Tibial nerve (tissue), 4 donors: Measurements from ENCODE around the gene DNM3. TPM values are rescaled to one million over a fixed set of nuclear protein-coding genes. Genes with fewer than 3 reads are reported as not detected.

Experiments used
- DNase-seq, 2 donors: peaks; one replicate each; pipeline ENCODE4 v3.0.0-alpha.2; 2019; ENCODE audit warnings: low spot score in 2 of 2
- H3K27ac ChIP-seq, 4 donors: fragments of 200-600 bp; sonication (generic) in 3 of 4; one replicate each; pipeline ENCODE4 v1.5.1; 2017 to 2019; ENCODE audit warnings: mild to moderate bottlenecking in 1 of 4
- H3K27me3 ChIP-seq, 2 donors: fragments of 200-600 bp; sonication (generic) in 1 of 2; one replicate each; pipeline versions ENCODE4 v1.5.1 to v1.6.0; 2017 to 2019
- H3K36me3 ChIP-seq, 3 donors: fragments of 200-600 bp; sonication (generic); one replicate each; pipeline ENCODE4 v1.5.1; 2018 to 2019
- H3K4me1 ChIP-seq, 4 donors: fragments of 200-600 bp; sonication (generic) in 3 of 4; one replicate each; pipeline ENCODE4 v1.5.1; 2017 to 2019
- H3K4me3 ChIP-seq, 4 donors: fragments of 200-600 bp; sonication (generic) in 3 of 4; one replicate each; pipeline ENCODE4 v1.5.1; 2017 to 2019; ENCODE audit warnings: mild to moderate bottlenecking in 1 of 4, moderate library complexity in 1 of 4
- H3K9me3 ChIP-seq, 4 donors: fragments of 200-600 bp; sonication (generic) in 3 of 4; one replicate each; pipeline ENCODE4 v1.5.1; 2017 to 2019
- EP300 ChIP-seq, 2 donors: sonication (generic); formaldehyde crosslinking; IDR thresholded peaks; one replicate each; pipeline ENCODE4 v1.6.1; 2017; ENCODE audit warnings: antibody characterized with exemption in 2 of 2, mild to moderate bottlenecking in 1 of 2
- POLR2A ChIP-seq, 2 donors: fragments of 450-650 bp; IDR thresholded peaks; one replicate each; pipeline ENCODE4 v1.6.1; 2017; ENCODE audit warnings: antibody characterized with exemption in 2 of 2, mild to moderate bottlenecking in 2 of 2, moderate library complexity in 2 of 2
- WGBS, 2 donors: methylation state at CpG; one replicate each; pipeline ENCODE4 v1.1.5; 2018; 5-methylcytosine and 5-hydroxymethylcytosine counted together
- total RNA-seq, 4 donors: library from RNA; depleted of rRNA; stranded (reverse); fragments of >200 nt; gene quantifications; one replicate each; pipeline ENCODE4 v1.1.0, GENCODE V29; 2016
- TF ChIP-seq, protein P1 (sequence below), 5 experiments: fragments of 200-600 bp in 3 of 5; fragments of 450-650 bp in 2 of 5; sonication (generic) in 3 of 5; IDR thresholded peaks; one replicate each; pipeline ENCODE4 v1.5.1; 2016 to 2019; ENCODE audit warnings: antibody characterized with exemption in 5 of 5, mild to moderate bottlenecking in 3 of 5, moderate library complexity in 2 of 5

Gene DNM3
- total RNA-seq, 4 donors from 2014 or later: 9.8 to 15.3 (median 12.3) TPM

DNA sequence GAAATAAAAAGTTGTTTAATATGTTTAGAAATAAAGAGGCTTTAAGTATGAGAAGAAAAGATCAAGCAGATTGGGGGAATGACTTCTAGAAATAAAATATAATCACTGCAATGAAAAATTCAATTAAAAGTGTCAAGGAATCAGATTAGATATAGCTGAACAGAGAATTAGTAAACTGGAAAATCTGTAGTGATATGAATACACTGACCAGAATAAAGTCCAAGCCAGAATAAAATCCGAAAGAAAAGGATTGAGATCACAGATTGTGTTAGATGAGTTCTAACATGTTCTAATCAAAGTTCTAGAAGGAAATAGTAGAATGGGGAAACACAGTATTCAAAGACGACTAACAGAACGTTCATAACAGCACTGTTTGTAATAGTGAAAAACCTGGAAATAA, 506.1 kb downstream of the DNM3 start:
- H3K27ac ChIP-seq: no peak overlapping the region
- no peak overlapping the region for H3K4me3 ChIP-seq
- 93 to 96% methylated on average over 3 of the region's 3 CpGs for WGBS, 2 donors
- DNase-seq: no peak
- peaks cover 0 to 14% (median 0%) of the 10 kb centered on the region in 4 donors for H3K9me3 ChIP-seq
- TF ChIP-seq EP300 (IDR thresholded peaks at IDR 0.05): no peak
- TF ChIP-seq, protein P1, sequence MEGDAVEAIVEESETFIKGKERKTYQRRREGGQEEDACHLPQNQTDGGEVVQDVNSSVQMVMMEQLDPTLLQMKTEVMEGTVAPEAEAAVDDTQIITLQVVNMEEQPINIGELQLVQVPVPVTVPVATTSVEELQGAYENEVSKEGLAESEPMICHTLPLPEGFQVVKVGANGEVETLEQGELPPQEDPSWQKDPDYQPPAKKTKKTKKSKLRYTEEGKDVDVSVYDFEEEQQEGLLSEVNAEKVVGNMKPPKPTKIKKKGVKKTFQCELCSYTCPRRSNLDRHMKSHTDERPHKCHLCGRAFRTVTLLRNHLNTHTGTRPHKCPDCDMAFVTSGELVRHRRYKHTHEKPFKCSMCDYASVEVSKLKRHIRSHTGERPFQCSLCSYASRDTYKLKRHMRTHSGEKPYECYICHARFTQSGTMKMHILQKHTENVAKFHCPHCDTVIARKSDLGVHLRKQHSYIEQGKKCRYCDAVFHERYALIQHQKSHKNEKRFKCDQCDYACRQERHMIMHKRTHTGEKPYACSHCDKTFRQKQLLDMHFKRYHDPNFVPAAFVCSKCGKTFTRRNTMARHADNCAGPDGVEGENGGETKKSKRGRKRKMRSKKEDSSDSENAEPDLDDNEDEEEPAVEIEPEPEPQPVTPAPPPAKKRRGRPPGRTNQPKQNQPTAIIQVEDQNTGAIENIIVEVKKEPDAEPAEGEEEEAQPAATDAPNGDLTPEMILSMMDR (IDR thresholded peaks at IDR 0.05): no peak
- peaks cover 0 to 48% (median 20%) of the 10 kb centered on the region in 4 donors for H3K4me1 ChIP-seq
- H3K36me3 ChIP-seq: no peaks in the 10 kb centered on the region
- H3K27me3 ChIP-seq: no peaks in the 10 kb centered on the region

DNA sequence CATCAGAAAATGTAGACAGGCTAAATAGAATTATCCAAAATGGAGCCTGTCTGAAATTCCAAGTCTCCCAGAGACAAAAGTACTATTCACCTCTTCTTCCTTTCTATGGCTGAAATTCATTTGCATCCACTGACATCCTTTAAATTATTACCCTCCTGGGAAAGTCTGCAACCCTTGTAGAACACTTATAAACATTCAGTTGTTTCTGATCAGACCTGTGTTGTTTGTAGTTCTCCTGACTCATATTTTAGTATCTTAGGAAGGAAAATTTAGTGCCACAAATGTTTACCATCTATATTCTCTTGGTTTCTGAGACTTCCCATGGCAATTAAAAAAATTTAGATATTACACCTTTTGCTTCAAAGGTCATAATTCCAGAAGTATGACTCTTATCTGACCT, 509.6 kb downstream of the DNM3 start:
- TF ChIP-seq EP300 (IDR thresholded peaks at IDR 0.05) (no peak), POLR2A (IDR thresholded peaks at IDR 0.05) (no peak)
- TF ChIP-seq, protein P1 (IDR thresholded peaks at IDR 0.05): no peak
- DNase-seq: no peak
- peak overlapping the region in 2 of 4 donors; percentile 39 to 79 for H3K27ac ChIP-seq
- H3K4me1 ChIP-seq: peaks cover 0 to 16% (median 8%) of the 10 kb centered on the region in 4 donors
- no peaks in the 10 kb centered on the region for H3K36me3 ChIP-seq
- H3K27me3 ChIP-seq: no peaks in the 10 kb centered on the region
- peaks cover 0 to 14% (median 0%) of the 10 kb centered on the region in 4 donors for H3K9me3 ChIP-seq
- no peak overlapping the region for H3K4me3 ChIP-seq

DNA sequence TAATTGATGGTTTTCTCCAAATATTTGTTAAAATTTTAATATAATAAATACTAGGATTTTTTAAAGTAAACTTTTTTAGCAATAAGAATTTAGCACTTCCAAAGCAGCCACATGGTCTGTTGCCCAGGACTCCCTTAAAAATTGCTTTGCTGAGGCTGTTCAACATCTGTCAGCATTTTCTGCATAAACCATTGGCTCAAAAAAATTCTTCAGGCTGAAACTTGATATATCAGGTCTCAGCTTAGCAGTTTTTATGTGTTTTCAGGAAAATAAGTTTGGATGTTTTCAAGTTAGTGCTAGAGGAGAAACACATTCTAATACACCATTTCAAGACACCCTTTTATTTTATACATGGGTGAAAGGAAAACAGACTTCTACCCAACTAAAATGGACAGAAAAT, 510.0 kb downstream of the DNM3 start:
- H3K27ac ChIP-seq: peak overlapping the region in 2 of 4 donors; percentile 39 to 79
- no peak for DNase-seq
- no peaks in the 10 kb centered on the region for H3K36me3 ChIP-seq
- H3K4me1 ChIP-seq: peaks cover 0 to 17% (median 8%) of the 10 kb centered on the region in 4 donors
- peaks cover 0 to 14% (median 0%) of the 10 kb centered on the region in 4 donors for H3K9me3 ChIP-seq
- H3K4me3 ChIP-seq: no peak overlapping the region
- no peaks in the 10 kb centered on the region for H3K27me3 ChIP-seq
- TF ChIP-seq POLR2A (IDR thresholded peaks at IDR 0.05): no peak
- TF ChIP-seq EP300 (IDR thresholded peaks at IDR 0.05): no peak
- TF ChIP-seq, protein P1 (IDR thresholded peaks at IDR 0.05): no peak

DNA sequence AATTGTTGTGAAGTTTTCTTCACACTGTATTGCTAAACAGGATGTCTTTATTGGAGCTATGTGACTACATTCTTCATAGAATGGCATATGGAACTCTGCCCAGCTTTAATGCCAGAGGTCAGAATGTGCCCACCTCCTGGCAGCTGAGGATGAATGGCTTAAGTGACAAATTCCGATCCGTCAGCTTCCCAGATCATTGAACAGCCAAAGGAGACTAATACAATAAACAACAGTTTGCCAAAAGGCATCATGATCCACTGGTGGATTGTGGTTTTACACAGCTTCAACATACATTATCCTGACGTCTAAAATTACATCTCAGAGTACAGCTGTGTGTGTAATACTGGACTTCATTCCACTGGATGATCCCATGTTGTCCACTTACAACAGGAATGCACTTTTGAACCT, 510.5 kb downstream of the DNM3 start:
- TF ChIP-seq, protein P1 (IDR thresholded peaks at IDR 0.05): no peak
- TF ChIP-seq EP300 (IDR thresholded peaks at IDR 0.05): no peak
- no peak for TF ChIP-seq POLR2A (IDR thresholded peaks at IDR 0.05)
- H3K4me3 ChIP-seq: no peak overlapping the region
- no peaks in the 10 kb centered on the region for H3K36me3 ChIP-seq
- no peak for DNase-seq
- H3K27me3 ChIP-seq: no peaks in the 10 kb centered on the region
- WGBS, 2 donors: 17 to 22% methylated on average over 3 of the region's 3 CpGs
- peaks cover 0 to 21% (median 8%) of the 10 kb centered on the region in 4 donors for H3K4me1 ChIP-seq
- peak overlapping the region in 2 of 4 donors; percentile 39 to 79 for H3K27ac ChIP-seq
- peaks cover 0 to 14% (median 0%) of the 10 kb centered on the region in 4 donors for H3K9me3 ChIP-seq

DNA sequence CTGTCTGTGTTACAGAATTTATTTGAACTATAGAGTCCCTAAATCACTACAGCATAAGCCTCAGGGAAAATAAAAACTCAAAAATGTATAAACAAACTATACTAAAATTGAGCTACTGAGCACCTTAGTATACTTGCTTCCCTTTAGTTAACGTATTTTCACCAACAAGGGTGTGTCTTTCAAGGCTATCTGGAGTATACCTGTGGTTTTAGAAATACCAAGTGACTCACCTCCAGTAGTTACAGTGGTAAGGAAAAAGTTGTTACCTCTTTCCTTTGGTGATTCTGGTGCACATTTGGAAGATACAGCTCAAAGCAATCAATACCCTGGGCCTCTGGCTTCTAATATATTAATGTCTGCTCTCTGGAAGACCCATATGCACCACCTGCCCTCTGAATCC, 511.1 kb downstream of the DNM3 start:
- H3K27me3 ChIP-seq: no peaks in the 10 kb centered on the region
- no peak for DNase-seq
- 89 to 93% methylated on average over 1 of the region's 1 CpG for WGBS, 2 donors
- no peaks in the 10 kb centered on the region for H3K36me3 ChIP-seq
- no peak overlapping the region for H3K4me3 ChIP-seq
- peak overlapping the region in 1 of 4 donors; percentile 18 for H3K27ac ChIP-seq
- peaks cover 0 to 7% (median 0%) of the 10 kb centered on the region in 4 donors for H3K9me3 ChIP-seq
- peaks cover 0 to 27% (median 8%) of the 10 kb centered on the region in 4 donors for H3K4me1 ChIP-seq
- TF ChIP-seq POLR2A (IDR thresholded peaks at IDR 0.05) (no peak), EP300 (IDR thresholded peaks at IDR 0.05) (no peak)
- TF ChIP-seq, protein P1 (IDR thresholded peaks at IDR 0.05): no peak
